ENCODE measurements around the gene CEP19. TPM values are rescaled to one million over a fixed set of nuclear protein-coding genes. Genes with fewer than 3 reads are reported as not detected.

The CEP19 gene
- total RNA-seq, 1 experiment from 2014 or later: 3.7 TPM

DNA sequence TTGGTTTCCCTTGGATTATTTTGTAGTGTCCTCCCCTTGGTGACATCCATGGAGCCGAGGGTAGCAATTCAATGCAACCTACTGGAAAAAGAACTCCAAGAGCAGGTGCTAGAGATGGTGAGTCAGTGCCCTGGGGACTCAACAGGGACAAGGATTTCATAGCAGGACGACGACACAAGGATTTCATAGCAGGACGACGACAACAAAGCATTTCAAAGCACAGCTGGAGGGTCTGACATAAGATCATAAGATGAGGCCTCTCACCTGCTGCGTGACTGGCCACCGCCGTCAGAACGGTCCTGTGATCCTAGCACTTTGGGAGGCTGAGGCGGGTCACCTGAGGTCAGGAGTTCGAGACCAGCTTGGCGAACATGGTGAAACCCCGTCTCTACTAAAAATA is 50.0 kb downstream of the CEP19 start:
- H3K36me3 ChIP-seq (replicated peaks; ENCODE audit: control insufficient read depth, insufficient read depth, low read length): no peaks in the 10 kb centered on the region; the same call in none of the 2 replicates
- H3K4me3 ChIP-seq (ENCODE audit: insufficient read depth, low read depth, low read length): no peak overlapping the region
- no peaks in the 10 kb centered on the region for H3K27me3 ChIP-seq (ENCODE audit: control insufficient read depth, insufficient read depth, low read length)
- DNase-seq: no peak

DNA sequence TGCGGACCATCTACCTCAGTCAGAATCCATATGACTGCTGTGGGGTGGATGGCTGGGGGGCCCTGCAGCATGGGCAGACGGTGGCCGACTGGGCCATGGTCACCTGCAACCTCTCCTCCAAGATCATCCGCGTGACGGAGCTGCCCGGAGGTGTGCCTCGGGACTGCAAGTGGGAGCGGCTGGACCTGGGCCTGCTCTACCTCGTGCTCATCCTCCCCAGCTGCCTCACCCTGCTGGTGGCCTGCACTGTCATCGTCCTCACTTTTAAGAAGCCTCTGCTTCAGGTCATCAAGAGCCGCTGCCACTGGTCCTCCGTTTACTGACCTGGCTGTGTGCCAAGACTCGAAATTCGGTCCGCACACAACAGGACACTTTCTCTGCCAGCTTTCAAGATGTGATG is 50.6 kb downstream of the CEP19 start:
- Histone ChIP-seq H3K27me3 (ENCODE audit: control insufficient read depth, insufficient read depth, low read length) (no peaks in the 10 kb centered on the region), H3K4me3 (ENCODE audit: insufficient read depth, low read depth, low read length) (no peak overlapping the region), H3K36me3 (replicated peaks; ENCODE audit: control insufficient read depth, insufficient read depth, low read length) (peaks cover 1% of the 10 kb centered on the region)
- DNase-seq: peak; percentile 71

DNA sequence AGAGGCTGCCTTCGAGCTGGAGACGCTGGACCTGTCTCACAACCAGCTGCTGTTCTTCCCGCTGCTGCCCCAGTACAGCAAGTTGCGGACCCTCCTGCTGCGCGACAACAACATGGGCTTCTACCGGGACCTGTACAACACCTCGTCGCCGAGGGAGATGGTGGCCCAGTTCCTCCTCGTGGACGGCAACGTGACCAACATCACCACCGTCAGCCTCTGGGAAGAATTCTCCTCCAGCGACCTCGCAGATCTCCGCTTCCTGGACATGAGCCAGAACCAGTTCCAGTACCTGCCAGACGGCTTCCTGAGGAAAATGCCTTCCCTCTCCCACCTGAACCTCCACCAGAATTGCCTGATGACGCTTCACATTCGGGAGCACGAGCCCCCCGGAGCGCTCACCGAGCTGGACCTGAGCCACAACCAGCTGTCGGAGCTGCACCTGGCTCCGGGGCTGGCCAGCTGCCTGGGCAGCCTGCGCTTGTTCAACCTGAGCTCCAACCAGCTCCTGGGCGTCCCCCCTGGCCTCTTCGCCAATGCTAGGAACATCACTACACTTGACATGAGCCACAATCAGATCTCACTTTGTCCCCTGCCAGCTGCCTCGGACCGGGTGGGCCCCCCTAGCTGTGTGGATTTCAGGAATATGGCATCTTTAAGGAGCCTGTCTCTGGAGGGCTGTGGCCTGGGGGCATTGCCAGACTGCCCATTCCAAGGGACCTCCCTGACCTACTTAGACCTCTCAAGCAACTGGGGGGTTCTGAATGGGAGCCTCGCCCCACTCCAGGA is 51.5 kb downstream of the CEP19 start:
- Histone ChIP-seq H3K27me3 (ENCODE audit: control insufficient read depth, insufficient read depth, low read length) (no peaks in the 10 kb centered on the region), H3K36me3 (replicated peaks; ENCODE audit: control insufficient read depth, insufficient read depth, low read length) (peaks cover 1% of the 10 kb centered on the region), H3K4me3 (ENCODE audit: insufficient read depth, low read depth, low read length) (no peak overlapping the region)
- peak; percentile 33 for DNase-seq

DNA sequence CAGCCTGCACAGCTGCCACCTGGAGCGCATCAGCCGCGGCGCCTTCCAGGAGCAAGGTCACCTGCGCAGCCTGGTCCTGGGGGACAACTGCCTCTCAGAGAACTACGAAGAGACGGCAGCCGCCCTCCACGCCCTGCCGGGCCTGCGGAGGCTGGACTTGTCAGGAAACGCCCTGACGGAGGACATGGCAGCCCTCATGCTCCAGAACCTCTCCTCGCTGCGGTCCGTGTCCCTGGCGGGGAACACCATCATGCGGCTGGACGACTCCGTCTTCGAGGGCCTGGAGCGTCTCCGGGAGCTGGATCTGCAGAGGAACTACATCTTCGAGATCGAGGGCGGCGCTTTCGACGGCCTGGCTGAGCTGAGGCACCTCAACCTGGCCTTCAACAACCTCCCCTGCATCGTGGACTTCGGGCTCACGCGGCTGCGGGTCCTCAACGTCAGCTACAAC is 52.1 kb downstream of the CEP19 start:
- no peaks in the 10 kb centered on the region for H3K27me3 ChIP-seq (ENCODE audit: control insufficient read depth, insufficient read depth, low read length)
- peak; percentile 35 for DNase-seq
- peaks cover 1% of the 10 kb centered on the region for H3K36me3 ChIP-seq (replicated peaks; ENCODE audit: control insufficient read depth, insufficient read depth, low read length)
- no peak overlapping the region for H3K4me3 ChIP-seq (ENCODE audit: insufficient read depth, low read depth, low read length)

Other genes starting within 250 kb of the CEP19 start
- 30.1 and 50.3 TPM in 2 replicates for gene RNF168, start 208.5 kb downstream of the CEP19 start, total RNA-seq (2014; rRNA removed; shearing (Covaris generic))
- gene SMCO1, start 196.9 kb downstream of the CEP19 start, total RNA-seq (2014; rRNA removed; shearing (Covaris generic)): not detected in 2 replicates
- gene WDR53, start 143.7 kb downstream of the CEP19 start, total RNA-seq (2014; rRNA removed; shearing (Covaris generic)): 10.1 and 10.8 TPM in 2 replicates
- 15.6 and 19.1 TPM in 2 replicates for gene FBXO45, start 143.6 kb downstream of the CEP19 start, total RNA-seq (2014; rRNA removed; shearing (Covaris generic))
- gene NRROS, start 72.6 kb downstream of the CEP19 start, total RNA-seq (2014; rRNA removed; shearing (Covaris generic)): 5.3 and 5.7 TPM in 2 replicates
- gene PIGX, start 127 bp upstream of the CEP19 start, total RNA-seq (2014; rRNA removed; shearing (Covaris generic)): 18.0 and 25.9 TPM in 2 replicates
- 20.0 and 32.0 TPM in 2 replicates for gene PAK2, start 27.6 kb upstream of the CEP19 start, total RNA-seq (2014; rRNA removed; shearing (Covaris generic))
- 25.3 and 30.2 TPM in 2 replicates for gene SENP5, start 155.7 kb upstream of the CEP19 start, total RNA-seq (2014; rRNA removed; shearing (Covaris generic))
- 67.8 and 82.8 TPM in 2 replicates for gene NCBP2, start 230.3 kb upstream of the CEP19 start, total RNA-seq (2014; rRNA removed; shearing (Covaris generic))

Data from H7 (cell line).